Cerebellar nuclear complex (tissue), 1 donor: ENCODE results near the gene AIG1.
"Not testable (repeated sequence)": the region's sequence is repeated elsewhere in the genome, so short reads cannot be mapped to it uniquely, and the experiment has no call there.

Source experiments
- DNase-seq, 2 experiments: peaks; one replicate each; lab custom pipeline; 2025; lab: John Stamatoyannopoulos, UW

AIG1 gene

GRCh38 chr6:143166247-143166695 is 105.6 kb downstream of the AIG1 start:
- no peak for DNase-seq

GRCh38 chr6:143167224-143167623 is 106.5 kb downstream of the AIG1 start:
- no peak for DNase-seq

GRCh38 chr6:143168396-143168816 is 107.7 kb downstream of the AIG1 start:
- not testable (repeated sequence) for DNase-seq

GRCh38 chr6:143169440-143169839 is 108.8 kb downstream of the AIG1 start:
- no peak for DNase-seq

- no peak for DNase-seq
Measured at GRCh38 chr6:143174516-143174915, 113.8 kb downstream of the AIG1 start.

GRCh38 chr6:143174951-143175350 is 114.3 kb downstream of the AIG1 start:
- no peak for DNase-seq

GRCh38 chr6:143176090-143177021 is 115.7 kb downstream of the AIG1 start:
- DNase-seq: no peak

- DNase-seq: no peak
Measured at GRCh38 chr6:143177706-143178105, 117.0 kb downstream of the AIG1 start.

GRCh38 chr6:143179096-143179495 is 118.4 kb downstream of the AIG1 start:
- DNase-seq: no peak

GRCh38 chr6:143179901-143180612 is 119.4 kb downstream of the AIG1 start:
- no peak for DNase-seq

- DNase-seq: no peak
Measured at GRCh38 chr6:143180826-143181225, 120.1 kb downstream of the AIG1 start.

GRCh38 chr6:143183666-143184065 is 123.0 kb downstream of the AIG1 start:
- DNase-seq: no peak

- no peak for DNase-seq
Measured at GRCh38 chr6:143185288-143185687, 124.6 kb downstream of the AIG1 start.

GRCh38 chr6:143187238-143187923 is 126.7 kb downstream of the AIG1 start:
- DNase-seq: no peak

GRCh38 chr6:143188292-143188691 is 127.6 kb downstream of the AIG1 start:
- DNase-seq: no peak

- no peak for DNase-seq
Measured at GRCh38 chr6:143191361-143191760, 130.7 kb downstream of the AIG1 start.

GRCh38 chr6:143192766-143193165 is 132.1 kb downstream of the AIG1 start:
- no peak for DNase-seq

- DNase-seq: no peak
Measured at GRCh38 chr6:143193571-143194094, 132.9 kb downstream of the AIG1 start.

GRCh38 chr6:143194095-143194589 is 133.5 kb downstream of the AIG1 start:
- DNase-seq: no peak

GRCh38 chr6:143195349-143195845 is 134.7 kb downstream of the AIG1 start:
- no peak for DNase-seq

GRCh38 chr6:143196525-143197225 is 136.0 kb downstream of the AIG1 start:
- no peak for DNase-seq
